ENCODE measurements around the gene SNAP47. TPM values are rescaled to one million over a fixed set of nuclear protein-coding genes. Genes with fewer than 3 reads are reported as not detected.
A peak's percentile ranks its signal among the peaks of the same experiment; 100 is the strongest.

SNAP47 gene
- total and polyA plus RNA-seq, 4 donors = 10.6 to 63.0 (median 22.8) TPM

DNA sequence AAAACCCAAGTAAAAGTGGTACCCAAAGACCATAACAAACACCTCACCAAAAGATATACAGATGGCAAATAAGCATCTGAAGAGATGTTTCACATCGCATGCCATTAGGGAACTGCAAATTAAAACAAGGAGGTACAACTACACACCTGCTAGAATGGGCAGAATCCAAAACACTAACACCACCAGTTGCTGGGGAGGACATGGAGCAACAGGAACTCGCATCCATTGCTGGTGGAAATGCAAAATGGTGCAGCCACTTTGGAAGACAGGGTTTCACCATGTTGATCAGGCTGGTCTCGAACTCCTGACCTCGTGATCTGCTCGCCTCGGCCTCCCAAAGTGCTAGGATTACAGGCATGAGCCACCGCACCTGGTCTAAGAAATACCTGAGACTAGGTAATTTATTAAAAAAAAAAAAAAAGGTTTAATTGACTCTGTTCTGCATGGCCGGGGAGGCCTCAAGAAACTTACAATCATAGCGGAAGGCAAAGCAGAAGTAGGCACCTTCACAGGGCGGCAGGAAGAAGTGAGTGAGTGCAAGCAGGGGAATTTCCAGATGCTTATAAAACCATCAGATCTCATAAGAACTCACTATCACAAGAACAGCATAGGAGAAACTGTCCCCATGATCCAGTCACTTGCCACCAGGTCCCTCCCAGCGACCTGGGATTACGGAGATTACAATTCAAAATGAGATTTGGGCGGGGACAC is 50.0 kb downstream of the SNAP47 start:
- ATAC-seq (ENCODE audit: insufficient read depth, low FRiP score) (no peak), DNase-seq (no peak)
- Histone ChIP-seq H3K27me3 (ENCODE audit: control insufficient read depth in 3 of 3, insufficient read depth in 3 of 3, low read length in 2 of 3) (peaks cover 0 to 8% (median 8%) of the 10 kb centered on the region in 3 donors), H3K4me3 (no peak overlapping the region), H3K27ac (ENCODE audit: low read depth in 1 of 2, low read length in 1 of 2) (no peak overlapping the region), H3K9ac (ENCODE audit: insufficient read depth in 1 of 2, low read length in 2 of 2) (no peak overlapping the region), H3K36me3 (ENCODE audit: control insufficient read depth in 4 of 4, insufficient read depth in 4 of 4, low read length in 4 of 4) (peaks cover 0 to 11% (median 0%) of the 10 kb centered on the region in 4 donors), H3K4me1 (ENCODE audit: control insufficient read depth in 5 of 5, insufficient read depth in 5 of 5, low read length in 5 of 5) (peaks cover 0 to 28% (median 11%) of the 10 kb centered on the region in 5 donors), H3K9me3 (ENCODE audit: control insufficient read depth in 4 of 4, insufficient read depth in 3 of 4, low read length in 3 of 4) (no peaks in the 10 kb centered on the region)
- 89 to 90% methylated on average over 13 of the region's 13 CpGs for WGBS, 2 donors
- TF ChIP-seq, protein P1, sequence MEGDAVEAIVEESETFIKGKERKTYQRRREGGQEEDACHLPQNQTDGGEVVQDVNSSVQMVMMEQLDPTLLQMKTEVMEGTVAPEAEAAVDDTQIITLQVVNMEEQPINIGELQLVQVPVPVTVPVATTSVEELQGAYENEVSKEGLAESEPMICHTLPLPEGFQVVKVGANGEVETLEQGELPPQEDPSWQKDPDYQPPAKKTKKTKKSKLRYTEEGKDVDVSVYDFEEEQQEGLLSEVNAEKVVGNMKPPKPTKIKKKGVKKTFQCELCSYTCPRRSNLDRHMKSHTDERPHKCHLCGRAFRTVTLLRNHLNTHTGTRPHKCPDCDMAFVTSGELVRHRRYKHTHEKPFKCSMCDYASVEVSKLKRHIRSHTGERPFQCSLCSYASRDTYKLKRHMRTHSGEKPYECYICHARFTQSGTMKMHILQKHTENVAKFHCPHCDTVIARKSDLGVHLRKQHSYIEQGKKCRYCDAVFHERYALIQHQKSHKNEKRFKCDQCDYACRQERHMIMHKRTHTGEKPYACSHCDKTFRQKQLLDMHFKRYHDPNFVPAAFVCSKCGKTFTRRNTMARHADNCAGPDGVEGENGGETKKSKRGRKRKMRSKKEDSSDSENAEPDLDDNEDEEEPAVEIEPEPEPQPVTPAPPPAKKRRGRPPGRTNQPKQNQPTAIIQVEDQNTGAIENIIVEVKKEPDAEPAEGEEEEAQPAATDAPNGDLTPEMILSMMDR (IDR thresholded peaks at IDR 0.05; ENCODE audit: control extremely low read depth, extremely low read depth) = no peak

GRCh38 chr1:227785805-227786671 is 50.8 kb downstream of the SNAP47 start:
- H3K9me3 ChIP-seq (ENCODE audit: control insufficient read depth in 4 of 4, insufficient read depth in 3 of 4, low read length in 3 of 4) = no peaks in the 10 kb centered on the region
- H3K9ac ChIP-seq (ENCODE audit: insufficient read depth in 1 of 2, low read length in 2 of 2) = no peak overlapping the region
- peaks cover 0 to 8% (median 8%) of the 10 kb centered on the region in 3 donors for H3K27me3 ChIP-seq (ENCODE audit: control insufficient read depth in 3 of 3, insufficient read depth in 3 of 3, low read length in 2 of 3)
- DNase-seq (peak in 1 of 3 donors; percentile 7), ATAC-seq (ENCODE audit: insufficient read depth, low FRiP score) (no peak)
- H3K27ac ChIP-seq (ENCODE audit: low read depth in 1 of 2, low read length in 1 of 2) = no peak overlapping the region
- TF ChIP-seq, protein P1 (IDR thresholded peaks at IDR 0.05; ENCODE audit: control extremely low read depth, extremely low read depth) = no peak
- H3K36me3 ChIP-seq (ENCODE audit: control insufficient read depth in 4 of 4, insufficient read depth in 4 of 4, low read length in 4 of 4) = peaks cover 0 to 7% (median 0%) of the 10 kb centered on the region in 4 donors
- WGBS, 2 donors = 59 to 74% methylated on average over 19 of the region's 19 CpGs
- H3K4me3 ChIP-seq = no peak overlapping the region
- H3K4me1 ChIP-seq (ENCODE audit: control insufficient read depth in 5 of 5, insufficient read depth in 5 of 5, low read length in 5 of 5) = peaks cover 0 to 28% (median 11%) of the 10 kb centered on the region in 5 donors

- WGBS, 2 donors = 27 to 39% methylated on average over 44 to 45 of the region's 45 CpGs
- TF ChIP-seq, protein P1 (IDR thresholded peaks at IDR 0.05; ENCODE audit: control extremely low read depth, extremely low read depth) = no peak
- Histone ChIP-seq H3K4me3 (no peak overlapping the region), H3K27me3 (ENCODE audit: control insufficient read depth in 3 of 3, insufficient read depth in 3 of 3, low read length in 2 of 3) (peaks cover 0 to 8% (median 8%) of the 10 kb centered on the region in 3 donors), H3K36me3 (ENCODE audit: control insufficient read depth in 4 of 4, insufficient read depth in 4 of 4, low read length in 4 of 4) (peaks cover 0 to 4% (median 0%) of the 10 kb centered on the region in 4 donors), H3K27ac (ENCODE audit: low read depth in 1 of 2, low read length in 1 of 2) (peak overlapping the region in 1 of 2 donors; percentile 66), H3K9me3 (ENCODE audit: control insufficient read depth in 4 of 4, insufficient read depth in 3 of 4, low read length in 3 of 4) (no peaks in the 10 kb centered on the region), H3K9ac (ENCODE audit: insufficient read depth in 1 of 2, low read length in 2 of 2) (peak overlapping the region; percentile 9 to 49), H3K4me1 (ENCODE audit: control insufficient read depth in 5 of 5, insufficient read depth in 5 of 5, low read length in 5 of 5) (peaks cover 0 to 34% (median 11%) of the 10 kb centered on the region in 5 donors)
- ATAC-seq (ENCODE audit: insufficient read depth, low FRiP score) = no peak
- no peak for DNase-seq
Measured at GRCh38 chr1:227786673-227787512, 51.7 kb downstream of the SNAP47 start.
